Suppressor macrophage treated with lipopolysaccharide for 4 hours (primary cell): ENCODE results near the gene STK16.
"Not testable (repeated sequence)": the region's sequence is repeated elsewhere in the genome, so short reads cannot be mapped to it uniquely, and the experiment has no call there.

Source experiments
- DNase-seq: peaks from one replicate; pipeline ENCODE4 v3.0.0-alpha.2; 2020

The STK16 gene, protein sequence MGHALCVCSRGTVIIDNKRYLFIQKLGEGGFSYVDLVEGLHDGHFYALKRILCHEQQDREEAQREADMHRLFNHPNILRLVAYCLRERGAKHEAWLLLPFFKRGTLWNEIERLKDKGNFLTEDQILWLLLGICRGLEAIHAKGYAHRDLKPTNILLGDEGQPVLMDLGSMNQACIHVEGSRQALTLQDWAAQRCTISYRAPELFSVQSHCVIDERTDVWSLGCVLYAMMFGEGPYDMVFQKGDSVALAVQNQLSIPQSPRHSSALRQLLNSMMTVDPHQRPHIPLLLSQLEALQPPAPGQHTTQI

DNA sequence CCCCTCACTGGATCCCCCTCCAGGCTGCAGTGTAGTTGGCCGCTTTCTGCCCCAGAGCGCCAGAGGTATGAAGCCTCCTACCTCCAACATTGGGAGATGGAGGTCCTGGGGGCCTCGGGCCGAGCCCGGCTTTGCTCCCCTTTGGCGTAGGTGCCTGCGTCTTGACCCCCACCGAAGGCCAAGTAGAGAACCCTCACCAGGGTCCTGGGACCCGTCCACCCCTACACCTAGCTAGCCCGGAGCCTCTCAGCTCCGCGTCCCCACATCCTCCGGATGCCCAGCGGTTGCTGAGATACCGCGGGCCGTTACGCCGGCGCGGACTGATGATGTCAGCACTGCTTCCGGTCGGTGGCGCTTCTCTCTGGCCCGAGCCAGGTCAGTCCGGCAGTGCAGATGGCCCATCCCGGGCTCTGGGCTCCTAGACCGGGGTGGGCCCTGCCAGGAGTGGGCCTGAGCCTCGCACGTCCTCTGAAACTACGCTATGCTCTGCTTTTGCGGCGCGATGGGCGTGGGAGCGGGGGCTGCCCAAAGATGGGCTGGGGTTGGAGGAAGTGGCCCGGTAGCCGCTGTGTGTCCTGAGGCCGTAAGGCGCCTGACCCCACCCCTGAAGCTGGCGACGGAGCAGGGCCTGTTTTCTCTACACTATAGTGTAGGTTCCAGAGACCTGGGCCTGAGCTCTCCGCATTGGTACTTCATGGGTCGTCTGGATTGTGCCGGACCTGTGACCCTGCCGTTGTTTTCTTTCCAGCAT is at the start of gene STK16, which contains the start of gene GLB1L:
TSS of gene STK16 (plus strand) at position 332 of the 751 bp plus-strand sequence. CDS start 521 bp downstream, outside the sequence.
TSS of gene GLB1L (minus strand) at position 297 of the 751 bp plus-strand sequence. CDS start 1,871 bp downstream, outside the sequence.
- DNase-seq = peak; percentile 95

DNA sequence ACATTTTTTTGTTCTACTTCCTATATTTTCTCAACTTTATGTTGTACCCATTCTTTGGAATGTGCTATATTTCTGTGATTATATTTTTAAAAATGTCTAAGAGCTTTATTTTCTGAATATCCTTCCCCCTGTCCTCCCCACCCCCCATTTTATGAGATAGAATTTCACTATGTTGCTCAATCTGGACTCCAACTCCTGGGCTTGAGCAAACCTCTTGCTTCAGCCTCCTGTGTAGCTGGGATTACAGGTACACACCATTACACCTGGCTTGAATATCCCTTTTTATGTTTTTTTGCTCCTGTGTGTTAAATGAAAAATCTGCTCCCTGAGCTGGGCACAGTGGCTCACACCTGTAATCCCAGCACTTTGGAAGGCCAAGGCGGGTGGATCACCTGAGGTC is 47.9 kb upstream of the STK16 start:
- no peak for DNase-seq

DNA sequence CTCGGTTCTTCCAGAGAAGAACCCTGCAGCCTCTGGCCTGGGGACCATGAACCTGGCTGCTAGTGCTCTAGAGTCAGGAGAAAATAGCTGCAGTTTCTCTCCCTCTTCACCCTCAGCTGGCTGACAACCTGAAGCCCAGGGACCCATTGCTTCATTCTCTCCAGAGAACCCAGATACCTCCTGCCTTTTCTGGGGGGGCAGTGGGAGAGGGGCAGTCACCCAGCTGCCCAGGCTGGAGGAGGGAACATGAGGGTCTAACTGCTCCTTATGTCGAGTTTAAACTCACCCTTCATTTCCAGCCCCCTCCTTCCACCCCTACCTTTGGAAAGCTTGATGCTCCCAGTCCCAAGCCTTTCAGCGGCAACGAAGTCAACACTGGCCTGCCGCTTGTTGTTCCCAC is 46.3 kb upstream of the STK16 start:
- DNase-seq = no peak

DNA sequence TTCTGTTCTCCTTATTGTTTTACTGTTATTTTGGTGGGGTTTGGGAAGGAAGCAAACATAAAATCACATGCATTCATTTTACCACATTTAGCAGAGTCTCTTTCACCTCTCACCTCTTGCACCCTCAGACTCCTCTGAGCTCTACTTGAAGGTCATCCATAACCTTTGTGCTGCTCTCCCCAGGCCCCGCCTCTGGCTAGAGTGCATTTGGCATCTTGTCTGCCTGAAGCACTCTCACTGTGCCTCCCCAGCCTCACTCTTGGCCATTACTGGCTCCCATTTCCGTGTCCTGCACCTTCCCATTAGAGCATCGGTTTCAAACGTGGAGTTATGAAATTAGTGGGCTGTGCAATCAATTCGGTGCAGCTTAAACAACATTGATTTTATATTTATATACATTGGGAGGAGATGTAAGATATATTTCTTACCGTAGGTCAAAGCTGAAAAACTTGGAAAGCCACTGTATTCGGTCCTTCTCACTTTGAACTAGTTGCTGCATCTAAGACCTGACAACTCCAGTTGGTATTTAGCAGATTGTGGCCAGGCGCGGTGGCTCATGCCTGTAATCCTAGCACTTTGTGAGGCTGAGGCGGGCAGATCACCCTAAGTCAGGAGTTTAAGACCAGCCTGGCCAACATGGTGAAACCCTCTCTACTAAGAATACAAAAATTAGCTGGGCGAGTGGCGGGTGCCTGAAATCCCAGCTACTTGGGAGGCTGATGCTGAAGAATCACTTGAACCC is 45.6 kb upstream of the STK16 start:
- DNase-seq = no peak

DNA sequence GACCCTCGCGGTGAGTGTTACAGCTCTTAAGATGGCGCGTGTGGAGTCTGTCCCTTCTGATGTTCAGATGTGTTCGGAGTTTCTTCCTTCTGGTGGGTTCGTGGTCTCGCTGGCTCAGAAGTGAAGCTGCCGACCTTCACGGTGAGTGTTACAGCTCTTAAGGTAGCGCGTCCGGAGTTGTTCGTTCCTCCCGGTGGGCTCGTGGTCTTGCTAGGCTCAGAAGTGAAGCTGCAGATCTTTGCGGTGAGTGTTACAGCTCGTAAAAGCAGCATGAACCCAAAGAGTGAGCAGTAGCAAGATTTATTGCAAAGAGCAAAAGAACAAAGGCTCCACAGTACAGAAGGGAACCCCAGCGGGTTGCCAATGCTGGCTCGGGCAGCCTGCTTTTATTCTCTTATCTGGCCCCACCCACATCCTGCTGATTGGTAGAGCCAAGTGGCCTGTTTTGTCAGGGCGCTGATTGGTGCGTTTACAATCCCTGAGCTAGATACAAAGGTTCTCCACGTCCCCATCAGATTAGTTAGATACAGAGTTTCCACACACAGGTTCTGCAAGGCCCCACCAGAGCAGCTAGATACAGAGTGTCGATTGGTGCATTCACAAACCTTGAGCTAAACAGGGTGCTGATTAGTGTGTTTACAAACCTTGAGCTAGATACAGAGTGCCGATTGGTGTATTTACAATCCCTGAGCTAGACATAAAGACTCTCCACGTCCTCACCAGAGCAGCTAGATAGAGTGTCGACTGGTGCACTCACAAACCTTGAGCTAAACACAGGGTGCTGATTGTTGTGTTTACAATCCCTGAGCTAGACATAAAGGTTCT is 44.6 kb upstream of the STK16 start:
- not testable (repeated sequence) for DNase-seq

DNA sequence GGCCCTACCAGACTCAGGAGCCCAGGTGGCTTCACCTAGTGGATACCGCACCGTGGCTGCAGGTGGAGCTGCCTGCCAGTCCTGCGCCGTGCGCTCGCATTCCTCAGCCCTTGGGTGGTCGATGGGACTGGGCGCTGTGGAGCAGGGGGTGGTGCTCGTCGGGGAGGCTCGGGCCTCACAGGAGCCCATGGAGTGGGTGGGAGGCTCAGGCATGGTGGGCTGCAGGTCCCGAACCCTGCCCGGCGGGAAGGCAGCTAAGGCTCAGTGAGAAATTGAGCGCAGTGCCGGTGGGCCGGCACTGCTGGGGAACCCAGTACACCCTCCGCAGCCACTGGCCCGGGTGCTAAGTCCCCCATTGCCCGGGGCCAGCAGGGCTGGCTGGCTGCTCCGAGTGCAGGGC is 43.9 kb upstream of the STK16 start:
- not testable (repeated sequence) for DNase-seq

DNA sequence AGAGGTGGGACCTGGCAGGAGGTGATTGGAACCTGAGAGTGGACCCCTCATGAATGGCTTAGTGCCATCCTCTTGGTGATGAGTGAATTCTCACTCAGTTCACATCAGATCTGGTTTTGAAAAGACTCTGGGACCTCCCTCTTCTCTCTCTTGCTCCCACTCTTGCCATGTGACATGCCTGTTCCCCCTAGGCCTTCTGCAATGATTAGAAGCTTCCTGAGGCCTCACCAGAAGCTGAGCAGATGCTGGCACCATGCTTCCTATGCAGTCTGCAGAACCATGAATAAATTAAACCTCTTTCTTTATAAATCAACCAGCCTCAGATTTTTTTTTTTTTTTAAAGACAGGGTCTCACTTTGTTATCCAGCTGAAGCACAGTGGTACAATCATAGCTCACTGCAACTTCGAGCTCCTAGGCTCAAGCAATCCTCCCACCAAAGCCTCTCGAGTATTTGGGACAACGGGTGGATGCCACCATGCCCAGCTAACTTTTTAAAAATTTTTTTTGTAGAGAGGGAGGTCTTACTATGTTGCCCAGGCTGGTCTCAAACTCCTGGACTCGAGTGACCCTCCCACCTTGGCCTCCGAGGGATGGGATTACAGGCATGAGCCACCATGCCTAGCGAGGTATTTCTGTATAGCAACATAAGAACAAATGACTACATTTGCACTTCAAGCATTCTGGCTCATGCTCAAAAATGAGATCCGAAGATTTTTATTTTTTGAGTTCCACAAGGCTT is 40.7 kb upstream of the STK16 start:
- DNase-seq = no peak

DNA sequence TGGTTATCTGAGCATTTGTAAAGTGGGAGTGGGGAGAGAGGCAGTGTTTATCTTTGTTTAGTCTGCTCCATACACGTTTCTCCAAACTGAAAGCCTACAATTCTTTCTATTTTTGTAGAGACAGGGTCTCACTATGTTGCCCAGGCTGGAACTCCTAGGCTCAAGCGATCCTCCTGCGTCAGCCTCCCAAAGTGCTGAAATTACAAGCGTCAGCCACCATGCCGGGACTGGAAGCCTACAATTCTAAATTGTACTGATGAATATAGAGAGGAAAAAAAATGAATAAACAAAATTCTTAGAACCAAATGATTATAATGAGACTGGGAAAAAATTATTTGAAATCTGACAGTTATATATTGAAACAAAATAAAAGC is 40.1 kb upstream of the STK16 start:
- no peak for DNase-seq

DNA sequence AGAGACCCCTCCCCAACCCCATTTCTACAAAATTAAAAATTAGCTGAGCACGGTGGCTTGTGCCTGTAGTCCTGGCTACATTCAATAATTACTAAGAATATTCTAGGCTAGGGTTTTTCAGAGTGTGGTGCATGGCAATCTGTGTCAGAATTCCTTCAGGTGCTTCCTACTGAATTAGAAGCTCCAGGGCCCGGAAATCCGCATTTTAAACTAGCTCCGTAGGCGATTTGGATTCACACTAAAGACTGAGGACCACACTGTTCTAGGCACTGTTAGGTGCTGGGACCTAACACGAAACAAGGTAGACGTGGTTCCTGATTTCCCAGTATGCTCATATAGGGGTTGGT is 39.3 kb upstream of the STK16 start:
- no peak for DNase-seq

DNA sequence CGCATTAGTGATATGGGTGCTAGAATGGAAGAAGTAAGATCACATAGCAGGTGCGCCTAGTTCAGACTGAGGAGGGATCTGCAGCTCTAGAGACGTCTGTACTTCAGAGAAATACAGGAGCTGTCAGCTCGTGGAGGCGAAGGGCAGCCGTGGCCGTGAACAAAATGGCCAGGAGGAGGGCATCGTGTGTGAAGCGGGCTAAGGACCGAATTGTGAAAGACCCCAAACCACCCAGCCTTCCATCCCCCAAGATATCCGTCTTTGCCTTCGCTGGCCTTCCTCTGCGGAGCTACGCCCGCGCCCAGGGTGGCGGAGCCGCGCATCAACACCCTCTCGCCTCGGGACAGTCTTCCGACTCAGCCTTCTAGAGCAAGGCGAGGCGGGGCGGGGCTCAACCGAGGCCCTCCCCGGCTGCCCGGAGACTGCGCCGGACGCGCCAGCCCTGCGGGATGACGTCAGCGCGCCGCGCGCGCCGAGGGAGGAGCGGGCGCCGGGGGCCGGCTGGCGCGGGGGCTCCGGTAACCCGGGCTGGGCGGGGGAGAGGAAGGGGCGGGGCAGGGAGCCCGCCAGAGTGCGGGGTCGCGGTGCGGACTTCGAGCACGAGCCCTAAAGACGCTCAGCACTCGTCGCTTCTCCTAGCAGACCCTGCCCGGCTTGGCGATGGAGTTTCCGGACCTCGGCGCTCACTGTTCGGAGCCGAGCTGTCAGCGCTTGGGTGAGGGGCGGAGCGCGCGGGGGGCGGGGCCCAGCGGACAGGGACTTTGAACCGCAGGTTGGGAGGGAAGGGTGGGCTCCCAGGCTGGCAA is 38.7 kb upstream of the STK16 start, which contains the start of gene ZFAND2B:
TSS of gene ZFAND2B (plus strand) at position 455 of the 806 bp plus-strand sequence. CDS start at position 661, 206 bp downstream.
- DNase-seq = peak; percentile 97

DNA sequence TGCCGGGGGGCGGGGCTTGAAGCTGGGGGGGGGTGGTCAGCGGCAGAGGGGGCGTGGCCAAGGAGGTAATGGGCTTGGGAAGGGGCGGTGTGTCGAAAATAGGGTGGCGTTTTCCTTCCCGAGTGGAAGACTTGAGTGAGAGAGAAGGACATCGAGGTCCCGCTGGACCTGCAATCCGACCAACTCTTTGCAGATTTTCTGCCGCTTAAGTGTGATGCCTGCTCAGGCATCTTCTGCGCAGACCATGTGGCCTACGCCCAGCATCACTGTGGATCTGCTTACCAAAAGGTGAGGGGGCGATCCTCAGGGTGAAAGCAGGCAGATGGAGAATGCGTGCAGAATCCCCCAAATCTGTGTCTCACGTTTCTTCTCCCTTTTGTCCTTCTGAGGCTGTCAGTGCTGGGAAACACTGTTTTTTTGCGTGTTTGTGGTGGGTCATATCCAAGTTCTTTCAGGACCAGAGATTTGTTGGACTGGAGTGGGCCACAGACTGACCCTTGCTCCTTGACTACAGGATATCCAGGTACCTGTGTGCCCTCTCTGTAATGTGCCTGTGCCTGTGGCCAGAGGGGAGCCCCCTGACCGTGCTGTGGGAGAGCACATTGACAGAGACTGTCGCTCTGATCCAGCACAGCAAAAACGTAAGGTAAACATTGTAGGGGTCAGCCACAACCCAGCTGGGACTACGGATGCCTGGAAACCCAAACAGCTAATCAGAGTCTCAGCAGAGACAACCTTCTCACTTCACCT is 38.0 kb upstream of the STK16 start:
- DNase-seq = no peak

DNA sequence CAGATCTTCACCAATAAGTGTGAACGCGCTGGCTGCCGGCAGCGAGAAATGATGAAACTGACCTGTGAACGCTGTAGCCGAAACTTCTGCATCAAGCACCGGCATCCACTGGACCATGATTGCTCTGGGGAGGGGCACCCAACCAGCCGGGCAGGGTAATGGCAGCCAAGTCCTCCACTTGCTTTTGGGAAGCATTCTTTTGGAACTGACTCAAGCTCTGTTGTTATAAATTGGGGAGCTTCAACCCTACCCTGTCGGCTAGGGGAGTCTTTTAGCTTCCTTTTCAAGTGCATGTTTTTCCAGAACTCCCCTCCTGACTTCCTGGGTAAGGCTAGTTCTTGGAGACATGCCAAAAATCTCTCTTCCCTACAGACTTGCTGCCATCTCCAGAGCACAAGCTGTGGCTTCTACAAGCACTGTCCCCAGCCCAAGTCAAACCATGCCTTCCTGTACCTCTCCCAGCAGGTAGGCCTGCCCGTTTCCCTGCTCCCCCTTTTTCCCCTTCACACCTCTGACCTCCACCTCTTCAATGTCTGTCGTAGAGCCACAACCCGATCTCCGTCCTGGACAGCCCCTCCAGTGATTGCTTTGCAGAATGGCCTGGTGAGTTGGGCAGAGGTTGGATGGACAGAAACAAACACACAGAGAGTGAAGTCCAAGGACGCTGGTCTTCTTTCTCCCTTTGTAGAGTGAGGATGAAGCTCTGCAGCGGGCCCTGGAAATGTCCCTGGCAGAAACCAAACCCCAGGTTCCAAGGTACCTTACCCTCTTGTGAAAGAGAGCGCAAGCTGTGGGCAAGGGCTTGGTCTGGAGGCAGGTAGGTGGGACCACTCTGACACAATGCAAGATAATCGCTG is 37.2 kb upstream of the STK16 start:
- no peak for DNase-seq

DNA sequence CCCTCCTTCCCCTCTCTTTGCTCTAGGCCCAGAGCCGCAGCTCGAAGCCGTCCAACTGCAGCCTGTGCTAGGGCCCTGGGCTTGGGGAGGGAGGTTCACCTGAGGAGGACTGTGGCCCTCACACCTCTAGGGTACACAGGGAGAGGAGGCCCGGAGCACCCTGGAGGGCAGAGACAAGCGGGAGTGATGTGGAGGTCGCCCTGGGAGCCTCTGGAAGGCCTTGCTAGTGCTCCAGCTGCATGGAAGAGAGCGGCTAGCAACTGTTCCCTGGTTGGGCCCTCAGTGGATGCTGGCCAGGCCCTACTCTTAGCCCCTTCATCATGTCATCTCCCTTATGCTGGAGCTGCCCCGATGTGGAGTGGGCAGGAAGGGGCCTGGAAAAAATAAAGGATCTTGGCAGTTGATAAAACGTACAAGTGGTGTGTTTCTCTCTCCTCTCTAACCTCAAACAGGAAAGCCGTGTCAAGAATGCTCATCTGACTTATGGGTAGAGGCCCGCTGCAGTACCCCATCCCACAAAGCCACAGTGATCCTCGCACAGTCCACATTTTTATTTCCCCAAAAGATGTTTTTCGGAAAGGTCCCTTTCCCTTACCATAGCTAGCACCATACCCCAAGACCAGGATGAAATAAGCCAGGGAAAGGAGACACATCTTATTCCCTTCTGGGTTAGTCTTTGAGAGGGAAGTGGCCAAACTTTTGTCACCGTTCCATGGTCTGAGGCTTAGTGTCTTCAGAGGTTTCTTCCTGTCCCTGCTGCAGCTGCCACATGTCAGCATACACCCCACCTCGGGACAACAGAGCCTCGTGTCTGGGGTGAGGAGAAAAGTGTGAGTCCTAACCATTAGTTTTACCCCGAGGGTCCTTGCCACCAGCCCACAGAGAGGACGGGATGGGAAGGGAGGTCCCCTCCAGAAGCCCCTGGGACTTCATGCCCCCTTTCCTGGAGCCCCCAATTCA is 35.8 kb upstream of the STK16 start:
- no peak for DNase-seq

DNA sequence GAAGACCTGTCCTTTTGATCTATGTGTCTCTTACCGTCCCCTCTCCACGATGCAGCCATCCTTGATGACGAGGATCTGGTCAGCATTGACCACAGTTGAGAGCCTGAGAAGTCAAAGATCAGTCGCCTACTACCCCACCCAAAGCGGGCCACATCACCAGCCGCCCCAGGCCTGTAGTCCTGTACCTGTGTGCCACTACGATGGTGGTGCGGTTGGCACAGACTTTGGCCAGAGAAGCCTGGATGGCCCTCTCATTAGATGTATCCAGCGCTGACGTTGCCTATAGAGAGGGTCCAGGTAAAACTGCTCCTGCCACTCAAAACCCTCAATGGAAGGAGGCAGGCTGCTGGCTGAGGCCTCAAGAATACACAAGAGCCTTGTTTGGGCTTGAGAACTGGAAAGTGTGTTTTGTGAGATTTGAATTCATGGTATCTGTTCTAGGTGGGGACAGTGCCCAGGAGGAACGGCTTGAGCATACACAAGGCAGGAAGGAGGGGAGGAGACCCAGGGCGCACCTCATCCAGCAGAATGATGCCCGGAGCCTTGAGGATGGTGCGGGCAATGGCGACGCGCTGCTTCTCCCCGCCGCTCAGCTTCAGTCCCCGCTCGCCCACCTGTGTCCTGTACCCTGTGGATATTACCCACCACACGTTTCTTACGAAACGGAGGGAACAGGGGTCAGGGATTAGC is 34.9 kb upstream of the STK16 start:
- no peak for DNase-seq

DNA sequence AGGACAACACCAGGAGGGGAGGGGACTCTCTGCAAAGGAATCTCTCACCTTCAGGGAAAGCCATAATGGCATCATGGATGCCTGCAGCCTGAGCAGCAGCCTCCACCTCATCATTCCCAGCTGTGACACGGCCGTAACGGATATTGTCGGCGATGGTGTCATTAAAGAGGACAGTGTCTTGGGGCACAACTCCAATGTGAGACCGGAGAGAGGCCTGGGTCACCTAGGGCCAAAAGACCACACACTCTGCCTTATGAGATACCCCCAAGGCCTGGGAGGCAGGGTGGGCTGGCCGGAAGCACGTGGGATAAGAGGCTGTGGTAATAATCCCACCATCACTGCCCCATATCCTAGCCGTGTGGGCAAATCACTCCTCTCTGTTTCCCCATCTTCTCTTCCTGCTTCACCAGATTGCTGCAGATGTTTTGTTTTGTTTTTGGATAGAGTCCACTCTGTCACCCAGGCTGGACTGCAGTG is 34.4 kb upstream of the STK16 start:
- no peak for DNase-seq

DNA sequence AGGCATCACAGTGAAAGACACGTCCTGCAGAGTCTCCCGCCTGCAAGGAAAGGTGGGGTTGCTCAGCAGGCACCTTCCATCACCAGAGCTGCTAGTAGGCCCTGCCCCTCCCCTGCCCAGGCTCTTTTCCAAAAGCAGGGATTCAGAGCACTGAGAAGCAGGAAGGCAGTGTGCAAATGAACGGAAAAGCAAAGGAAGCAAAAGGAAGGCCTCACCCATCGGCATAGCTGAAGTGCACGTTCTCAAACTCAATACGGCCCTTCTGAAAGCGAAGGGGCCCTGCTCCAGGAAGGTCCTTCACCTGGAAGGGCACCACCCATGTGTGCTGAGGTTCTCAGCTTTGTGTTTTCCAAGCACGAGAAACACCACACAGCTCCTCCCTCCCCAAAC is 32.3 kb upstream of the STK16 start:
- no peak for DNase-seq

DNA sequence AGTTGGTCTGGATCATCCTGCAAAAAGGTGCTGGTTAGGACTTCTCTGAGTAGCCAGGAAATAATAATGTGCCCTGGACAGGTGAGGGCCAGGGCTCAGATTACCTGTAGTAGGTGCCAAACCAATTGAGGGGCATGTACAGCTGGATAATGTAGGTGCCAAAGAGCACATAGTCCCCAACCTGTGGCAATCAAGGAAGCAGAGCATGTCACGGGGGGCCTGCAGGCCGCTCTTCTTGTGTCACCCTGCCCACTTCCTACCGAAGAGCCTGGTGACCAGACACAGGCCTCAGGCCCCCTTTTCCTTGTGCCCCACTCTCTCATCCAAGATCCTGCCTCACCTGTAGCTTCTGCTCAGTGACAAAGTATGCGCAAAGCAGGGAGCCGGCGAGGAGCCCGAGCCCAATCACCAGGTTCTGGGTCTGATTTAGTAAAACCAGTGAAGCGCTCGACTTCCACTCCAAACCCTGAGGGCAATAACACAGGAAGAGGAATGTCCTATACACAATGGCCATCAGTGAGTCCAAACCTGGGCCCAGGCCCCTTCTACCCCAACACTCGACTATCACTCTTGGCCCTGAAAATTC is 31.7 kb upstream of the STK16 start:
- DNase-seq = no peak
